HCEC 1CT (cell line): ENCODE measurements around the gene MACROD1.
"Not testable (repeated sequence)": the region's sequence is repeated elsewhere in the genome, so short reads cannot be mapped to it uniquely, and the experiment has no call there.

ENCODE experiments used
- DNase-seq: peaks from one replicate; pipeline ENCODE4 v3.0.0-alpha.2; 2017

MACROD1 gene

GRCh38 chr11:63986156-63986931 lies 179.6 kb downstream of the MACROD1 start, which contains the start of gene OTUB1:
Gene OTUB1, plus strand, starts transcription at chr11:63986438. Its CDS starts 19 bp downstream, at chr11:63986457.
- DNase-seq = peak; percentile 84

- DNase-seq = no peak
Observed at GRCh38 chr11:63985812-63986155, 180.1 kb downstream of the MACROD1 start.

- no peak for DNase-seq
Observed at GRCh38 chr11:63979426-63979825, 186.5 kb downstream of the MACROD1 start.

GRCh38 chr11:63978551-63979239 lies 187.2 kb downstream of the MACROD1 start:
- no peak for DNase-seq

- peak; percentile 100 for DNase-seq
Observed at GRCh38 chr11:63974259-63975143, 191.4 kb downstream of the MACROD1 start, which contains the start of gene COX8A. Gene COX8A, plus strand, starts transcription at chr11:63974620. Its CDS starts 61 bp downstream, at chr11:63974681.

GRCh38 chr11:63973912-63974258 lies 192.0 kb downstream of the MACROD1 start:
- not testable (repeated sequence) for DNase-seq

GRCh38 chr11:63970902-63971301 lies 195.0 kb downstream of the MACROD1 start:
- no peak for DNase-seq

GRCh38 chr11:63969461-63969860 lies 196.5 kb downstream of the MACROD1 start:
- DNase-seq = no peak

GRCh38 chr11:63966444-63966843 lies 199.5 kb downstream of the MACROD1 start:
- DNase-seq = no peak

GRCh38 chr11:63963895-63964294 lies 202.0 kb downstream of the MACROD1 start:
- not testable (repeated sequence) for DNase-seq

- DNase-seq = peak; percentile 41
Observed at GRCh38 chr11:63961608-63962412, 204.1 kb downstream of the MACROD1 start.

- no peak for DNase-seq
Observed at GRCh38 chr11:63958008-63958407, 207.9 kb downstream of the MACROD1 start.

GRCh38 chr11:63952570-63952969 lies 213.3 kb downstream of the MACROD1 start:
- no peak for DNase-seq

GRCh38 chr11:63951779-63952536 lies 214.0 kb downstream of the MACROD1 start:
- no peak for DNase-seq
